DND-41 (cell line): Measurements from ENCODE around the gene NFXL1.

Experiments
- CTCF ChIP-seq: IDR thresholded peaks from 2 replicates; pipeline ENCODE4 v1.5.1; 2012; ENCODE audit warnings: borderline replicate concordance, low read length, moderate library complexity, mild to moderate bottlenecking; ENCODE audit not compliant: poor library complexity, severe bottlenecking; ENCODE audit errors: extremely low read depth
- EZH2 ChIP-seq: IDR thresholded peaks from 3 replicates; pipeline ENCODE4 v1.6.1; 2012; ENCODE audit warnings: borderline replicate concordance, low read depth, mild to moderate bottlenecking, moderate library complexity, low read length, inconsistent platforms; ENCODE audit not compliant: severe bottlenecking

GRCh38 chr4:47882228-47882627 is 32.2 kb downstream of the NFXL1 start:
- TF ChIP-seq CTCF (no peak), EZH2 (no peak)
